DOHH2 (cell line): ENCODE results near the gene DYNC1LI1.

ENCODE experiments used
- H3F3A ChIP-seq: fragments of 200-600 bp; sonication (generic), shearing (Covaris generic); 2 replicates; pipeline ENCODE4 v1.6.0; 2016; ENCODE audit warnings: antibody characterized with exemption, mild to moderate bottlenecking; ENCODE audit not compliant: control insufficient read depth, insufficient read depth
- H3K27ac ChIP-seq: fragments of 200-600 bp; sonication (generic); 2 replicates; pipeline ENCODE4 v1.5.1; 2014; ENCODE audit warnings: low read depth, mild to moderate bottlenecking, low read length, moderate library complexity
- H3K27me3 ChIP-seq: fragments of 200-600 bp; sonication (generic); 2 replicates; pipeline ENCODE4 v1.6.1; 2014; ENCODE audit warnings: mild to moderate bottlenecking, low read length, mixed read lengths; ENCODE audit not compliant: control insufficient read depth
- H3K36me3 ChIP-seq: fragments of 200-600 bp; sonication (generic); 2 replicates; pipeline ENCODE4 v1.6.1; 2014; ENCODE audit warnings: mild to moderate bottlenecking, low read length, moderate library complexity, mixed read lengths; ENCODE audit not compliant: control insufficient read depth
- H3K4me1 ChIP-seq: fragments of 200-600 bp; sonication (generic); 2 replicates; pipeline ENCODE4 v1.6.1; 2014; ENCODE audit warnings: mild to moderate bottlenecking, low read length, mixed read lengths; ENCODE audit not compliant: control insufficient read depth
- H3K4me2 ChIP-seq: fragments of 200-600 bp; sonication (generic); 2 replicates; pipeline ENCODE4 v1.6.0; 2014; ENCODE audit warnings: mild to moderate bottlenecking, low read length, moderate library complexity
- H3K4me3 ChIP-seq: fragments of 200-600 bp; sonication (generic); 2 replicates; pipeline ENCODE4 v1.5.1; 2014; ENCODE audit warnings: mild to moderate bottlenecking, low read length, mixed read lengths
- H3K79me2 ChIP-seq: fragments of 200-600 bp; sonication (generic); 2 replicates; pipeline ENCODE4 v1.6.1; 2014; ENCODE audit warnings: mild to moderate bottlenecking, low read length, mixed read lengths; ENCODE audit not compliant: control insufficient read depth
- H3K9me2 ChIP-seq: fragments of 200-600 bp; sonication (generic); replicated peaks from 2 replicates; pipeline ENCODE4 v1.6.1; 2014; ENCODE audit warnings: mild to moderate bottlenecking, low read length, mixed read lengths; ENCODE audit not compliant: control insufficient read depth
- H3K9me3 ChIP-seq: fragments of 200-600 bp; sonication (generic); 2 replicates; pipeline ENCODE4 v1.6.1; 2014; ENCODE audit warnings: antibody characterized with exemption, low read length, mixed read lengths; ENCODE audit not compliant: control insufficient read depth, insufficient read depth
- H4K20me1 ChIP-seq: fragments of 200-600 bp; sonication (generic); 2 replicates; pipeline ENCODE4 v1.6.0; 2014; ENCODE audit warnings: low read depth, mild to moderate bottlenecking, antibody characterized with exemption, low read length, moderate library complexity; ENCODE audit not compliant: control insufficient read depth, insufficient read depth
- EZH2phosphoT487 ChIP-seq: fragments of 200-600 bp; sonication (generic); IDR thresholded peaks from 2 replicates; pipeline ENCODE4 v1.6.1; 2017; ENCODE audit warnings: borderline replicate concordance, mild to moderate bottlenecking, antibody characterized with exemption, low read length, moderate library complexity, mixed read lengths
- TF ChIP-seq, protein P1 (sequence below): fragments of 200-600 bp; sonication (generic); IDR thresholded peaks from one replicate; pipeline ENCODE4 v1.5.1; 2014; ENCODE audit warnings: antibody characterized with exemption, mild to moderate bottlenecking, low read depth, low read length; ENCODE audit not compliant: poor library complexity, severe bottlenecking

The DYNC1LI1 gene

DNA sequence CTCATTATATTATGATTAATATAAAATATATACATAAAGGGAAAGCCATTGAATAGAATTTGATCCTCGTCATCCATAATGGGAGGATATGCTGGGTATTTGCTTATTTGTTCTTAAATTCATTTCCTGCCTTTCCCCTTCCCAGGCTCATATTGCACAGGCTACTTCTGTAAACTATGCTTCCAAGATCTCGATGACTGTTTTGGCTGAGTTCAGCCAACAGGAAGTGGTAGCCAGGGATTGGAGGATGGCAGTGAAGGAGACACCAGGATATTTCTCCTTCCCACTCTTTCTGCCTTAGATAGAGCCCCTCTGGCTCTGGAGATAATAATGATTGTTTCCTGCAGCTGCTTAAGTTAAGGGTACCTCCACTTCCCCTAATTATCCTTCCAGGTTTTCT, 44.3 kb upstream of the DYNC1LI1 start:
- Histone ChIP-seq H3K9me3 (0 out of 2 replicates have a peak, but pooled peaks cover 3% of the 10 kb centered on the region), H3K27me3 (no peaks in the 10 kb centered on the region), H3K4me2 (no peak overlapping the region), H3K79me2 (no peaks in the 10 kb centered on the region), H3K4me3 (no peak overlapping the region), H3F3A (no peaks in the 10 kb centered on the region), H3K4me1 (no peaks in the 10 kb centered on the region), H3K27ac (no peak overlapping the region), H4K20me1 (no peaks in the 10 kb centered on the region), H3K36me3 (no peaks in the 10 kb centered on the region), H3K9me2 (no peaks in the 10 kb centered on the region)
- no peak for TF ChIP-seq EZH2phosphoT487
- TF ChIP-seq, protein P1, sequence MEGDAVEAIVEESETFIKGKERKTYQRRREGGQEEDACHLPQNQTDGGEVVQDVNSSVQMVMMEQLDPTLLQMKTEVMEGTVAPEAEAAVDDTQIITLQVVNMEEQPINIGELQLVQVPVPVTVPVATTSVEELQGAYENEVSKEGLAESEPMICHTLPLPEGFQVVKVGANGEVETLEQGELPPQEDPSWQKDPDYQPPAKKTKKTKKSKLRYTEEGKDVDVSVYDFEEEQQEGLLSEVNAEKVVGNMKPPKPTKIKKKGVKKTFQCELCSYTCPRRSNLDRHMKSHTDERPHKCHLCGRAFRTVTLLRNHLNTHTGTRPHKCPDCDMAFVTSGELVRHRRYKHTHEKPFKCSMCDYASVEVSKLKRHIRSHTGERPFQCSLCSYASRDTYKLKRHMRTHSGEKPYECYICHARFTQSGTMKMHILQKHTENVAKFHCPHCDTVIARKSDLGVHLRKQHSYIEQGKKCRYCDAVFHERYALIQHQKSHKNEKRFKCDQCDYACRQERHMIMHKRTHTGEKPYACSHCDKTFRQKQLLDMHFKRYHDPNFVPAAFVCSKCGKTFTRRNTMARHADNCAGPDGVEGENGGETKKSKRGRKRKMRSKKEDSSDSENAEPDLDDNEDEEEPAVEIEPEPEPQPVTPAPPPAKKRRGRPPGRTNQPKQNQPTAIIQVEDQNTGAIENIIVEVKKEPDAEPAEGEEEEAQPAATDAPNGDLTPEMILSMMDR: no peak

DNA sequence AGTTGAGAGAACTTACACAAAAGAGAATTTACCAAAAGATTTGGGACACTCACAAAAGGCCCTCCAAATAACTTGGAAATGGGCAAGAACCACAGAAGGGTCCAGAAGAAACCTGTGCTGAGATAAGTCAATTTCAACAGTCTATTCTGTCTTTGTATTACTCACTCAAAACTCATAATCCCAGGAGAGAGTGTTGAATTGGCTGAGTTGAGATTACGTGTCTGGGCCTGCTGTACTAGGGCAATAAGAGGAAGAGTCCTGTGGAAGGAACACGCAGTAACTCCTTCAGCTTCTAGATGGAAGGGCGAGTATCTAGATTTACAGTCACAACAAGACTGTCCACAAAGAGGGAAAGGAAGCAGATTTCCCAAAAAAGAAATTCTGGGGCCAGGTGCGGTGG, 42.5 kb upstream of the DYNC1LI1 start:
- Histone ChIP-seq H3K79me2 (no peaks in the 10 kb centered on the region), H3K27ac (no peak overlapping the region), H3K36me3 (no peaks in the 10 kb centered on the region), H3K4me3 (no peak overlapping the region), H3K9me3 (no peaks in the 10 kb centered on the region), H3F3A (no peaks in the 10 kb centered on the region), H3K4me2 (no peak overlapping the region), H3K27me3 (peaks cover 5% of the 10 kb centered on the region; the same call in 1 of the 2 replicates), H3K9me2 (no peaks in the 10 kb centered on the region), H3K4me1 (no peaks in the 10 kb centered on the region), H4K20me1 (no peaks in the 10 kb centered on the region)
- TF ChIP-seq EZH2phosphoT487: no peak
- TF ChIP-seq, protein P1: no peak

DNA sequence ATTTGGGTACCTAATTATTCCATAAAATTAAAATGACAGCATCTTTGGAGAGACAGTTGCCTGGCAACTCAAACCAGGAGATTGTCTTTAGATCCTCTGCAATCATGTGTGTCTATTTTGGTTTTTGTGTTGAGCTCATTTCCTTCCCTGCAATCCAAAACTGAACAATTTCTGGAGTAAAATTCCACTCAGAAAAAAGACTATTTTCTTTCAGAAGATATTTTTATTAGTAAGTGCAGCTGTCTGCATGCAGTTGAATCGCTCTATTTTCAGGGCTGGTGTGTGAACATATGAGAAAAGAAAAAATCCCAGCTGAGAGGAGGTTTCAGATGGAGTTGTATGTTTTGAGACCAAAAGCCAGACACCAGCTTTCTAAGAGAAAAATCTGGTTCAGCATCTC, 41.9 kb upstream of the DYNC1LI1 start:
- H3K4me1 ChIP-seq: no peaks in the 10 kb centered on the region
- no peaks in the 10 kb centered on the region for H3K36me3 ChIP-seq
- no peaks in the 10 kb centered on the region for H4K20me1 ChIP-seq
- no peak overlapping the region for H3K4me3 ChIP-seq
- H3K4me2 ChIP-seq: no peak overlapping the region
- H3F3A ChIP-seq: no peaks in the 10 kb centered on the region
- no peak overlapping the region for H3K27ac ChIP-seq
- TF ChIP-seq EZH2phosphoT487: no peak
- TF ChIP-seq, protein P1: no peak
- peaks cover 6% of the 10 kb centered on the region for H3K27me3 ChIP-seq
- no peaks in the 10 kb centered on the region for H3K9me2 ChIP-seq
- no peaks in the 10 kb centered on the region for H3K9me3 ChIP-seq
- no peaks in the 10 kb centered on the region for H3K79me2 ChIP-seq
